ENCODE results near the gene CDH4.

CDH4 gene

GRCh38 chr20:61665528-61666470 is 413.7 kb downstream of the CDH4 start:
- no peak for DNase-seq (ENCODE audit: low read depth, low spot score)

- no peak for DNase-seq (ENCODE audit: low read depth, low spot score)
Measured at GRCh38 chr20:61666471-61666832, 414.4 kb downstream of the CDH4 start.

GRCh38 chr20:61667056-61667792 is 415.2 kb downstream of the CDH4 start:
- DNase-seq (ENCODE audit: low read depth, low spot score): no peak

GRCh38 chr20:61668065-61668650 is 416.1 kb downstream of the CDH4 start:
- no peak for DNase-seq (ENCODE audit: low read depth, low spot score)

- DNase-seq (ENCODE audit: low read depth, low spot score): no peak
Measured at GRCh38 chr20:61668771-61669503, 416.9 kb downstream of the CDH4 start.

- DNase-seq (ENCODE audit: low read depth, low spot score): no peak
Measured at GRCh38 chr20:61670274-61670673, 418.2 kb downstream of the CDH4 start.

- DNase-seq (ENCODE audit: low read depth, low spot score): no peak
Measured at GRCh38 chr20:61671559-61671958, 419.5 kb downstream of the CDH4 start.

GRCh38 chr20:61673152-61673847 is 421.2 kb downstream of the CDH4 start:
- no peak for DNase-seq (ENCODE audit: low read depth, low spot score)

- DNase-seq (ENCODE audit: low read depth, low spot score): no peak
Measured at GRCh38 chr20:61674121-61674520, 422.1 kb downstream of the CDH4 start.

GRCh38 chr20:61674688-61675087 is 422.6 kb downstream of the CDH4 start:
- DNase-seq (ENCODE audit: low read depth, low spot score): no peak

- DNase-seq (ENCODE audit: low read depth, low spot score): no peak
Measured at GRCh38 chr20:61677928-61678327, 425.9 kb downstream of the CDH4 start.

- no peak for DNase-seq (ENCODE audit: low read depth, low spot score)
Measured at GRCh38 chr20:61678437-61678836, 426.4 kb downstream of the CDH4 start.

- DNase-seq (ENCODE audit: low read depth, low spot score): no peak
Measured at GRCh38 chr20:61679473-61679872, 427.4 kb downstream of the CDH4 start.

GRCh38 chr20:61680096-61680495 is 428.0 kb downstream of the CDH4 start:
- no peak for DNase-seq (ENCODE audit: low read depth, low spot score)

GRCh38 chr20:61682114-61682995 is 430.3 kb downstream of the CDH4 start:
- no peak for DNase-seq (ENCODE audit: low read depth, low spot score)

- DNase-seq (ENCODE audit: low read depth, low spot score): no peak
Measured at GRCh38 chr20:61682996-61683681, 431.1 kb downstream of the CDH4 start.

GRCh38 chr20:61683721-61684120 is 431.7 kb downstream of the CDH4 start:
- no peak for DNase-seq (ENCODE audit: low read depth, low spot score)

GRCh38 chr20:61684136-61684535 is 432.1 kb downstream of the CDH4 start:
- DNase-seq (ENCODE audit: low read depth, low spot score): no peak

GRCh38 chr20:61684583-61685235 is 432.6 kb downstream of the CDH4 start:
- no peak for DNase-seq (ENCODE audit: low read depth, low spot score)
